ENCODE data around the gene CCDC51. TPM values are rescaled to one million over a fixed set of nuclear protein-coding genes. Genes with fewer than 3 reads are reported as not detected.
A peak's percentile ranks its signal among the peaks of the same experiment; 100 is the strongest.

Gene CCDC51
- total and polyA plus RNA-seq, 9 of the 15 experiments (the other 6 are each of a cell fraction or from before 2014, with no cell fraction given) = 6.5 to 18.6 (median 15.7) TPM

GRCh38 chr3:48439820-48440589, at the start of gene CCDC51, which contains the start of gene TMA7 (continued):
- TF ChIP-seq, protein P1, sequence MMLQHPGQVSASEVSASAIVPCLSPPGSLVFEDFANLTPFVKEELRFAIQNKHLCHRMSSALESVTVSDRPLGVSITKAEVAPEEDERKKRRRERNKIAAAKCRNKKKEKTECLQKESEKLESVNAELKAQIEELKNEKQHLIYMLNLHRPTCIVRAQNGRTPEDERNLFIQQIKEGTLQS (IDR thresholded peaks at IDR 0.05) = no peak
- TF ChIP-seq, protein P1 (CRISPR knock-in tag; conservative IDR thresholded peaks at IDR 0.05) = no peak
- TF ChIP-seq EP400 (IDR thresholded peaks at IDR 0.05) (peak; percentile 88), ZNF696 (CRISPR knock-in tag; conservative IDR thresholded peaks at IDR 0.05) (no peak), ZNF408 (CRISPR knock-in tag; IDR thresholded peaks at IDR 0.05; ENCODE audit: low read depth) (no peak), ZNF518B (CRISPR knock-in tag; IDR thresholded peaks at IDR 0.05) (no peak), DIDO1 (tag; IDR thresholded peaks at IDR 0.05; ENCODE audit: low read depth) (no peak), CCNT2 (IDR thresholded peaks at IDR 0.05; ENCODE audit: borderline replicate concordance, extremely low read depth, insufficient read length, low read depth, low read length) (no peak), KAT2B (IDR thresholded peaks at IDR 0.05; ENCODE audit: low read depth, low read length) (no peak), POU5F1 (IDR thresholded peaks at IDR 0.05; ENCODE audit: borderline replicate concordance, low read depth, low read length, partially characterized antibody) (no peak), ZNF280B (CRISPR knock-in tag; IDR thresholded peaks at IDR 0.05) (no peak), CXXC5 (CRISPR knock-in tag; IDR thresholded peaks at IDR 0.05) (peak; percentile 74), SMAD1 (IDR thresholded peaks at IDR 0.05; ENCODE audit: low read depth, low read length, partially characterized antibody) (no peak), MAZ (CRISPR knock-in tag; conservative IDR thresholded peaks at IDR 0.05 in 1 of 2, IDR thresholded peaks at IDR 0.05 in 1 of 2) (peak; percentile 56 to 72; a peak in 3 of 4 replicates), PML (IDR thresholded peaks at IDR 0.05; ENCODE audit: low read length) (peak; percentile 65; the same call in 1 of the 2 replicates), PKNOX1 (IDR thresholded peaks at IDR 0.05) (peak; percentile 94), RAD51 (IDR thresholded peaks at IDR 0.05; ENCODE audit: borderline replicate concordance, low read depth) (peak; percentile 81)
- TF ChIP-seq, protein P2, sequence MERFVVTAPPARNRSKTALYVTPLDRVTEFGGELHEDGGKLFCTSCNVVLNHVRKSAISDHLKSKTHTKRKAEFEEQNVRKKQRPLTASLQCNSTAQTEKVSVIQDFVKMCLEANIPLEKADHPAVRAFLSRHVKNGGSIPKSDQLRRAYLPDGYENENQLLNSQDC (CRISPR knock-in tag; IDR thresholded peaks at IDR 0.05) = no peak

All from K562 (cell line).